Esophagus muscularis mucosa (tissue), 3 donors: ENCODE results near the gene XRCC4.

ENCODE experiments used
- CTCF ChIP-seq, 3 experiments: fragments of 200-600 bp in 2 of 3; fragments of 450-650 bp in 1 of 3; sonication (generic) in 2 of 3; IDR thresholded peaks; one replicate each; pipeline ENCODE4 v1.5.1; 2017 to 2019; ENCODE audit warnings: antibody characterized with exemption in 3 of 3, mild to moderate bottlenecking in 2 of 3, moderate library complexity in 1 of 3
- POLR2A ChIP-seq: fragments of 450-650 bp; IDR thresholded peaks from one replicate; pipeline ENCODE4 v1.6.1; 2017; ENCODE audit warnings: antibody characterized with exemption, moderate library complexity, mild to moderate bottlenecking, low read depth
- POLR2AphosphoS5 ChIP-seq, 2 donors: sonication (generic); formaldehyde crosslinking; IDR thresholded peaks; one replicate each; pipeline ENCODE4 v1.6.1; 2017; ENCODE audit warnings: antibody characterized with exemption in 2 of 2

DNA sequence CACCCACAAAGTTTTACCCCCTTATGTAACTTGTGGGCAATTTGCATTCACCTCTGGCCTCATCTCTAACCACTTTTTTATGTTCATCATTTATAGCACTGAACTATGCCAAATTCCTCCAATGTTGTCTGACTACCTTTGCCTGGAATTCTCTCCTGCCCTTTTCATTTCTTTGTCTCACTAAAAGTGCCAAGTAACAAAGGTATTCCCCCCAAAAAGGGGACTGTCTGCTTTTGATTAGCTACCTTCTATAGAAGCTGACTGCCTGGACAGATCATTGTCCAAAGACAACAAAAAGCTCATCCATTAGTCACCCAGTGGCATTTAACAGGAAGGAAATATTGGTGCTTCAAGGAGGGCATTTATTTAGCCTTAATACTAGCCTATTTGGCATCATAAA lies 204.3 kb downstream of the XRCC4 start:
- no peak for TF ChIP-seq CTCF (IDR thresholded peaks at IDR 0.05)
- TF ChIP-seq POLR2AphosphoS5 (IDR thresholded peaks at IDR 0.05), result no peak
- no peak for TF ChIP-seq POLR2A
